Measurements from ENCODE around the gene CHST8.

The CHST8 gene

DNA sequence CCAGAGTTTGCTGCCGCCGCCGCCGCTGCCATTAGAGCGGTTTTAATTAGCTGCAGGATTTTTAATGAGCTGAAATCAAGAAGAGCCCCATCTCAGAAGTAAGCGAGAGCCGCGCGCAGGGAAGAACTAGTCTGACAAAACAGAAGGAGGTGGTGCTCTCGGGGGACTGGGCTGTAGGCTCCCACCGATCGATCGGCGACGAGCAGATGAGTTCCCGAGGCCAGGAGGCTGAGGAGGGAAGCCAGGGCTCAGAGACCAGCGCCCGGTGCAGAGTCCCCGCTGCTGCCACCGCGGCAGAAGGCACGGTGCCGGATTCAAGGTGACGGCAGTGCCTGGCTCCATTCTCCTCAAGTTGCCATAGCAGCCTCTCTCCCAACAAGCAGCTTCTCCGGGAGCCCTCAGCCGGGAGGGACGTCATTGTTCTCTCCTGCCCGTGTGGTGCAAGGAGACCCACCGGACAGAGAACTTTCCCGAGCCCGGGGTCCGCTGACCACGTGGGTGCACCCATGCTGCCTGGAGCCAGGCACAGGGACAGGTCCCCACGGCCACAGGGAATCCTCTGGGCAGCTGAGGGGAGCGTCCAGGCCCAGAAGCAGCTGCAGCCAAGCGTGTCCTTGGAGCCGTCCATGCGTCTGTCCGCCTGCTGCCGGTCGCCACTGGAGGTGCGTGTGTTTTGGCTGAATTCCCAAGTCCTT lies 62.9 kb downstream of the CHST8 start:
- no peak overlapping the region for H3K4me3 ChIP-seq (ENCODE audit: low read depth, low read length)
- no peak for DNase-seq (ENCODE audit: low read depth)
- TF ChIP-seq, protein P1, sequence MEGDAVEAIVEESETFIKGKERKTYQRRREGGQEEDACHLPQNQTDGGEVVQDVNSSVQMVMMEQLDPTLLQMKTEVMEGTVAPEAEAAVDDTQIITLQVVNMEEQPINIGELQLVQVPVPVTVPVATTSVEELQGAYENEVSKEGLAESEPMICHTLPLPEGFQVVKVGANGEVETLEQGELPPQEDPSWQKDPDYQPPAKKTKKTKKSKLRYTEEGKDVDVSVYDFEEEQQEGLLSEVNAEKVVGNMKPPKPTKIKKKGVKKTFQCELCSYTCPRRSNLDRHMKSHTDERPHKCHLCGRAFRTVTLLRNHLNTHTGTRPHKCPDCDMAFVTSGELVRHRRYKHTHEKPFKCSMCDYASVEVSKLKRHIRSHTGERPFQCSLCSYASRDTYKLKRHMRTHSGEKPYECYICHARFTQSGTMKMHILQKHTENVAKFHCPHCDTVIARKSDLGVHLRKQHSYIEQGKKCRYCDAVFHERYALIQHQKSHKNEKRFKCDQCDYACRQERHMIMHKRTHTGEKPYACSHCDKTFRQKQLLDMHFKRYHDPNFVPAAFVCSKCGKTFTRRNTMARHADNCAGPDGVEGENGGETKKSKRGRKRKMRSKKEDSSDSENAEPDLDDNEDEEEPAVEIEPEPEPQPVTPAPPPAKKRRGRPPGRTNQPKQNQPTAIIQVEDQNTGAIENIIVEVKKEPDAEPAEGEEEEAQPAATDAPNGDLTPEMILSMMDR (IDR thresholded peaks at IDR 0.05; ENCODE audit: insufficient read depth, low read depth, low read length, missing control alignments) = no peak

DNA sequence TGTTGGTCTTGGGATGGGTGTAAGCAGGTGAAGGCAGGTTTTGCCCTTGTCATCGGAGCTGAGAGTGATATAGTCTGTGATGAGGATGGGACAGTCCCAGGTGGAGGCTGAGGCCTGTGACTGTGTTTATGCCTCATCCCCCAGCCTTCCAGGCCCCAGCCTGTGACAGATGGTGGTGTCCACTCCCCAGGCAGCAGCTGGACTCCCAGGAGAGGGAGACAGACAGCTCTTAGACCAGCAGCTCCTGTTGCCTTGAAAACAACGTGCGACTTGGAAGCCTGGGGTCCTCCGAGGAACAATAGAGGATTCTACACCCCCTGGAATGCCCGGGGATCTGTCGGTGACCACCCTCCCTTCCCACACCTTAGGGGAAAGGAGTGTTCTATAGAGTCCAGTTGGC lies 63.8 kb downstream of the CHST8 start:
- DNase-seq (ENCODE audit: low read depth) = no peak
- TF ChIP-seq, protein P1 (IDR thresholded peaks at IDR 0.05; ENCODE audit: insufficient read depth, low read depth, low read length, missing control alignments) = no peak
- no peak overlapping the region for H3K4me3 ChIP-seq (ENCODE audit: low read depth, low read length)

DNA sequence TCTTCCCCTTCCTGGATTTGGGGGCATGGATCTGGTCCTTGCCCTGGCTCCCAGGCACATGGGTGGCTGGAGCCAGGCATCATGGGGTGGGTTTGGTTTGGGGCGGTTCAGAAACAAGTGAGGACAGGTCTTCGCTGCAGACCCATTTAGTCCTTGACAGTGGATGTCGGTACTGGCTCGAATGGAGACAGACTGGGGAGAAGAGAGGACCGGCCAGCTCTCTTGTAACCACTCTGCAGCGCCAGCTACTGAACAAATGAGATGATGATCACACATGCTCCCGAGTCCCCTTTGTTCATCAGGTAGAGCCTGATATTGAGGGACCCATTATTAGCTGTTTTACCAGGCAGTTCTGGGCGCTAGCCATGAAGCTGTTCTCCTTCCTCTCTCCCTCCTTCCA lies 64.5 kb downstream of the CHST8 start:
- TF ChIP-seq, protein P1 (IDR thresholded peaks at IDR 0.05; ENCODE audit: insufficient read depth, low read depth, low read length, missing control alignments) = no peak
- no peak overlapping the region for H3K4me3 ChIP-seq (ENCODE audit: low read depth, low read length)
- no peak for DNase-seq (ENCODE audit: low read depth)

DNA sequence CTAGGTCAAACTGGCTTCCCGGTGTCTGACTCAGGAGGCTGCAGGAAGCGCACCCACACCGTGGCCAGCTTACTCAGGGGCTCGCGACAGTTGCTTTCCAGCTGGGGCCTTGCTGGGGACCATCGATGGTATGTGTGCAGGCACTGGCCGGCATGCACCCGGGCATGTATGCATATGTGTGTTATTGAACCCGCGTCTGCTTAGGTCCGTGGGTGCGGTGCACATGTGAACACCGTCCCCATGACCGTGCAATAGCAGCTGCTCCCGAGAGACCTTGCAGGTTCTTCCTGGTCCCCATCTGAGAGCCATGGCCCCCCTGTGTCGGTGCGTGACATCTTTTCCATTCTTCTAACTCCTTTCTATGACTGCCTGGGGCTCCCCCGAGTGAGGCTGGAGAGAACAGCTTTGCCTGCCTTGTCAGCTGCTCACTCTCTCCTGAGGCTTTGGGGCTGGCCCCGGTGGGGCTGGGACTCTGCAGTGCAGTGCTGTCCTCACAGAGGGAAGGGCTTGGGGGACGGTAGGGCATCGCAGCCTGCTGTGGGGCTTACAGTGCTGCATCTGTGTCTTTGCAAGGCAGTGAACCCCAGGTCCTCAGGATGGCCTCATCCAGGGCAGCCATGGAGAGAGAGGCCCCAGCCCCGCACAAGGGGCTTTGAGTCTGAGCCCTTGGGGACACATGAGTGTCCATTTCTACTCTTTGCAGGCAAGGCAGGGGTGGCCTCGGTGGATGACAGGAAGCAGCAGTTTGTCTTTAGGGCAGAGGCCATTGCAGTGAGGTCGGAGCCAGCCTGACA lies 65.1 kb downstream of the CHST8 start:
- TF ChIP-seq, protein P1 (IDR thresholded peaks at IDR 0.05; ENCODE audit: insufficient read depth, low read depth, low read length, missing control alignments) = no peak
- no peak overlapping the region for H3K4me3 ChIP-seq (ENCODE audit: low read depth, low read length)
- DNase-seq (ENCODE audit: low read depth) = no peak

DNA sequence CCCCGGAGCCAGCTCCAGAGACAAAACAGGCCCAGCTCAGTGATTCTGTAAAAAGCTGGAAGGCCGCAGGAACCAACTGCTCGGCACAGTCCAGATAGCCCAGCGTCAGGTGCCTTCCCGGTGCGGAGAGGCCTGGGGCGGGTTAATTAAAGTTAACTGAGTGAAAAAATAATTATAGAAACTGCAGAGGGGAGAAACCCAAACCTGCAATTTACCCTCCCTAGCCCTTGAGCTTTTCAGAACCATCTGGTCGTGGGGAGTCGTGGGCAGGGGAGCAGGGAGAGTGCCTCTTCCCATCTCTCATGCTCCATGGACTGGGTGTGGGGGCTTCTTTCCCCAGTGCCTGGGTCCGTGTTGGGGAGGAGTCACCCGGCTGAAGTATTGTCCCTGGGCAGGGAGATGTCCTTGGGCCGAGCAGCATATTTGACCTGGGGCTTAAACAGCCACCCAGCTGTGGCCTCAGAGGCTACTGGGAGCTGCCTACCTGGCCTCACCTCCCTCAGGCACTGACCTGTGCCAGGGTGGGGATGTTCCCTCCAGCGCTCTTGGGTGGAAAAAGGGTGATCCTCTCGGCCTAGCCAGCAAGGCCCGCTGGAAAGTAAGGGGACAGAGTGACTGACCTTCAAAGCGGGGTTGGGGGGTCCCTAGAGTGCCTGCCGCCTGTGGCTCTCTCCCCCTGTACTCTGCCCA lies 65.9 kb downstream of the CHST8 start:
- DNase-seq (ENCODE audit: low read depth) = no peak
- TF ChIP-seq, protein P1 (IDR thresholded peaks at IDR 0.05; ENCODE audit: insufficient read depth, low read depth, low read length, missing control alignments) = no peak
- H3K4me3 ChIP-seq (ENCODE audit: low read depth, low read length) = no peak overlapping the region

DNA sequence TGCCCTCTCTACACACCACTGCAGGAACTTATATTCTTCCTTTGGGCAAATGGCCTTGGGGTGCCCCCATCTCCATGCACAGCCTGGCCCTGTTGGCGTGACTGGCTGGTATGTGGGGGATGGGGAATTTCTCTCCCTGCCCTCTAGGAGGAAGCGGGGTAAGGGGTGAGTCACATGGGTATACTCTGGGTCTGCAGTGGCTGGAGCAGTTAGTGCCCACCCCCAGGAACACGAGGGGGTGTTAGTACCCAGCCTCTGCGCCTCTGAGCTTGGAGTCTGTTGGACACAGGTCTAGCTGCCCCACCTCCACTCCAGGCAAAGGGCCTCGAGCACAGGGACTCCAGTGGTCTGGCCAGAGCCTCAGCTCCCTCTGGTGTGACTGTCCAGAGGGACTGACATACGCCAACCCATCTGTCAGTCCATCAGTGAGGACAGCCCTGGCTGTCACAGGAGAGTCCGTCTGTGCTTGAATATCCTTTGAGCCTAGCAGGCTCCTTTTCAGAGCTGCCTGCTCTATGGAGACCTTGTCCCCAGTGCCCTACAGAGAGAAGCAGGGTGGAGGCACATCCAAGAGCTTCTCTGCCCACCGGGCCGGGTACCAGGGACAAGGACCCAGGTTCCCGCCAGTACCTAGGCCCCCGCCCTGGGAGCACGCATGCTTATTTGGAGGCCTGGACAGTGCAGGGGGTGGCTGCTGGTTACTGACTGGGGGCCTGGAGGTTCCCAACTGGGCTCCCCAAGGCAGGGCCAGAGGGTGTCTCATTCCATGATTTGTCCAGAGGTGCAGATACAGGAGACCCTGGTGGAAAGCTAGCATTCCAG lies 66.6 kb downstream of the CHST8 start:
- TF ChIP-seq, protein P1 (IDR thresholded peaks at IDR 0.05; ENCODE audit: insufficient read depth, low read depth, low read length, missing control alignments) = no peak
- H3K4me3 ChIP-seq (ENCODE audit: low read depth, low read length) = no peak overlapping the region
- no peak for DNase-seq (ENCODE audit: low read depth)

Measured in GM12865 (cell line).